NCI-H2107 treated with DMSO at 0.1 percent for 48 hours (cell line): ENCODE data around the gene SLC8A2.
A peak's percentile ranks its signal among the peaks of the same experiment; 100 is the strongest.

Experiments
- DNase-seq: peaks from one replicate; lab custom pipeline; 2025; ENCODE audit not compliant: unreplicated experiment; lab: John Stamatoyannopoulos, UW

The SLC8A2 gene

GRCh38 chr19:47432091-47432490 lies 39.6 kb downstream of the SLC8A2 start:
- DNase-seq, result no peak

GRCh38 chr19:47430041-47430802 lies 41.5 kb downstream of the SLC8A2 start:
- DNase-seq, result no peak

GRCh38 chr19:47429140-47429793 lies 42.4 kb downstream of the SLC8A2 start:
- DNase-seq, result no peak

GRCh38 chr19:47428177-47428894 lies 43.4 kb downstream of the SLC8A2 start:
- peak; percentile 56 for DNase-seq

- DNase-seq, result peak; percentile 23
Observed at GRCh38 chr19:47427241-47428176, 44.2 kb downstream of the SLC8A2 start.

- DNase-seq, result no peak
Observed at GRCh38 chr19:47423203-47423882, 48.4 kb downstream of the SLC8A2 start.

- no peak for DNase-seq
Observed at GRCh38 chr19:47422417-47423163, 49.1 kb downstream of the SLC8A2 start.

GRCh38 chr19:47421844-47422395 lies 49.8 kb downstream of the SLC8A2 start:
- no peak for DNase-seq

GRCh38 chr19:47421244-47421786 lies 50.4 kb downstream of the SLC8A2 start:
- no peak for DNase-seq

GRCh38 chr19:47419789-47420188 lies 51.9 kb downstream of the SLC8A2 start:
- DNase-seq, result no peak

- no peak for DNase-seq
Observed at GRCh38 chr19:47419030-47419783, 52.5 kb downstream of the SLC8A2 start, which contains the start of gene MEIS3. Gene MEIS3, minus strand, starts transcription at chr19:47419527. Its CDS starts 446 bp downstream, at chr19:47419081.

GRCh38 chr19:47418692-47419029 lies 53.0 kb downstream of the SLC8A2 start:
- DNase-seq, result no peak

- no peak for DNase-seq
Observed at GRCh38 chr19:47417746-47418691, 53.7 kb downstream of the SLC8A2 start.

- no peak for DNase-seq
Observed at GRCh38 chr19:47417107-47417745, 54.5 kb downstream of the SLC8A2 start.

- no peak for DNase-seq
Observed at GRCh38 chr19:47416643-47416985, 55.1 kb downstream of the SLC8A2 start.

- no peak for DNase-seq
Observed at GRCh38 chr19:47415953-47416642, 55.6 kb downstream of the SLC8A2 start.
